Stimulated activated CD4-positive, alpha-beta T cell treated with anti-CD3 and anti-CD28 coated beads, Interleukin-4, amount 100 ng/mL, for 1 hour (primary cell): ENCODE data around the gene SH3RF3.
A peak's percentile ranks its signal among the peaks of the same experiment; 100 is the strongest.
"Not testable (repeated sequence)": the region's sequence is repeated elsewhere in the genome, so short reads cannot be mapped to it uniquely, and the experiment has no call there.

Experiments
- DNase-seq: peaks from one replicate; pipeline ENCODE4 v3.0.0-alpha.2; 2020

SH3RF3 gene

DNA sequence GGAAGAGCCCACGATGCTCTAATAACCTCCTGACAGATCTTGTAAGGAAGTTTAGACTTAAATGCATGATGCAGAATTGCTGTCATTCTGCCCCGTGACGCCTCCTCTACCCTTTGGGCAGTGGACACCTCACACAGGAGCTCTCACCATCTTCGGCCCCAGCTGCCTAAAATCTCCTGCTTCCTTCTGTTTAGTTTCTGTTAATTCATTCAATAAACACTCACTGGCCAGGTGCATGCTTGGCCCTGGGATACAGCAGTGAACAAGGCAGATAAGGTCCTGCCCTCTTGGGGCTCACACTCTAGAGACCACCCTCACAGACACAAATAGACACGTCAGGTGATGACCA, 403.7 kb downstream of the SH3RF3 start:
- no peak for DNase-seq

DNA sequence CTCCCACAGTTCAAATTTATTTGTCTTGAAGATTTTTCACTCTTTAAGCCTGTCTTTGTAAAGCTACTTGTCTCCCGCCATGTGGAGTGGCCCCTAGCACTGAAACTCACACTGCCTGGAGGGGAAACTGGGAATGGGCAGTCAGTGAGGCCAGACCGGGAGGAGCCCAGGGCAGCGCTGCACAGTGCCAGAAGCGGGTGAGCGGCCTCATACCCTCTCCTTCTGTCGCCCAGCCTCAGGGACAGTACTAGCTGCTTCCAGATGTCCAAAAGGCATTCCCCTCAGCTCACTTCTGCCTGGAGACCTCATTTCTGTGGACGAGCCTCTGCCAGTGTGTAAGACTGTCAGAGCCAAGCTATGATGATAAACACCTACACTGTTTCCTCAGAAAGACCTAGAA, 404.8 kb downstream of the SH3RF3 start:
- no peak for DNase-seq

DNA sequence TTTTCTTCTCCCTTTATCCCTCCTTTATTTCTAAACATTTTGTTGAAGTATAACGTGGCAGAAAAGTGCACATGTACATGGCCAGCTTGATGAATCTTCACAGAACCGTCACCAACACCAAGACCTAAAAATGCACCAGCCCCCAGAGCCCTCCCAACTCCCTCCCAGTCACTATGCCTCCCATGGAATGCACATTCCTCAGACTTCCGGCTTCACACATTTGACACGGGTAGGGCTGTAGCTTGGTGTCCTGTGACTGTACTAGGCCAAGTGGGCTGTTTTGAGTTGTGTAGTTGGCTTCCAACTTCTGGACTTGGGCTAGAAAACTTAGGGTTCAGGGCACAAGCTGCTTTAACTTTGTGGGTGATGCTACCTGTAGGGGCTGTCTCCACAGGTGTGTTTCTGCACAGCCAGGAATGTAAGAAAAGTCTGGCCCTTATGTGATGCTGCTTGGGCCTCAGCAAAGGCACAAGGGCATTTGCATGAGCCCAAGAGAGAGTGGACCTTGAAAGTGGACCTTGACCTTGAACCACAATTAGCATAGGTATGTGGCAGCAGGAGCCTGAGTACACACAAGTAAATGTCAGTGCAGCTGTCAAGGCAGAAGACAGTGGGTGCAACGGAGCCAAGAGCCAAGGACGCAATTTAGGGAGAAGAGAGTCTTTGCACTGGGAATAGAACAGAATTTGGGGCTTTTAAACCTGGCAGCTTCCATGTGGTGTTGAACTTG, 406.4 kb downstream of the SH3RF3 start:
- no peak for DNase-seq

DNA sequence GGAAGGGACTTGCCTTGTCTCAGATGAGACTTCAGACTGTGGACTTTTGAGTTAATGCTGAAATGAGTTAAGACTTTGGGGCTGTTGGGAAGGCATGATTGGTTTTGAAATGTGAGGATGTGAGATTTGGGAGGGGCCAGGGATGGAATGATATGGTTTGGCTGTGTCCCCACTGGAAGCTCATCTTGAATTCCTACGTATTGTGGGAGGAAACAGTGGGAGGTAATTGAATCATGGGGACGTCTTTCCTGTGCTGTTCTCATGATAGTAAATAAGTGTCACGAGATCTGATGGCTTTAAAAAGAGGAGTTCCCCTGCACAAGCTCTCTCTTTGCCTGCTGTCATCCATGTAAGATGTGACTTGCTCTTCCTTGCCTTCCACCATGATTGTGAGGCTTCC, 407.6 kb downstream of the SH3RF3 start:
- not testable (repeated sequence) for DNase-seq

DNA sequence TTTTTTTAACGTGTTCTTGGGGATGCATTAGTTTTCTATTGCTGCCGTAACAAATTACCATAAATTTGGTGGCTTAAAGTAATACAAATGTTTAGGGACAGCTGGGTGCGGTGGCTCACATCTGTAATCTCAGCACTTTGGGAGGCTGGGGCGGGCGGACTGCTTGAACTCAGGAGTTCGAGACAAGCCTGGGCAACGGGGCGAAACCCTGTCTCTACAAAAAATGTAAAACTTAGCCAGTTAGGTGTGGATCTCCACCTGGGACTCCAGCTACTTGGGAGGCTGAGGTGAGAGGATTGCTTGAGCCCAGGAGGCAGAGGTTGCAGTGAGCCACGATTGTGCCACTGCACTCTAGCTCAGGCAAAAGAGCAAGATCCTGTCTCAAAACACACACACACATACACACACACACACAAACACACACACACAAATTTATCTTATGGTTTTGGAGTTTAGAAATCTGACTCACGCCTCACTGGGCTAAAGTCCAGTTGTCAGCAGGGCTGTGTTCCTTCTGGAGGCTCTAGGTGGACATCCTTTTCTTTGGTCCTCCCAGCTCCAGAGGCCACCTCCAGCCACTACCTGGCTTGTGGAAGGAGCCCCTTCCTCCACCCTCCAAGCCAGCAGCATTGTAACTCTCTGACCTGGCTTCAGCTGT, 408.7 kb downstream of the SH3RF3 start:
- DNase-seq = no peak

DNA sequence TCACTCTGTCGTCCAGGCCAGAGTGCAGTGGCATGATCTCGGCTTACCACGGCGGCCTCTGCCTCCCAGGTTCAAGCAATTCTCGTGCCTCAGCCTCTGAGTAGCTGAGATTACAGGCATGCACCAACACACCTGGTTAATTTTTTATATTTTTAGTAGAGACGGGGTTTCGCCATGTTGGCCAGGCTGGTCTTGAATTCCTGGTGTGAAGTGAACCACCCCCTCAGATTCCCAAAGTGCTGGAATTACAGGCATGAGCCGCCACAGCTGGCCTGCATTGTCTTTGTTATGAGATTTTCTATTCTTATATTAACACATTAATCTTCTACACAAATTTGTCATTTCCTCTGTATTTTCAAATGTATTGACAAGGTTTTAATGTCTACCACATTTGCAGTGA, 409.5 kb downstream of the SH3RF3 start:
- DNase-seq = no peak

DNA sequence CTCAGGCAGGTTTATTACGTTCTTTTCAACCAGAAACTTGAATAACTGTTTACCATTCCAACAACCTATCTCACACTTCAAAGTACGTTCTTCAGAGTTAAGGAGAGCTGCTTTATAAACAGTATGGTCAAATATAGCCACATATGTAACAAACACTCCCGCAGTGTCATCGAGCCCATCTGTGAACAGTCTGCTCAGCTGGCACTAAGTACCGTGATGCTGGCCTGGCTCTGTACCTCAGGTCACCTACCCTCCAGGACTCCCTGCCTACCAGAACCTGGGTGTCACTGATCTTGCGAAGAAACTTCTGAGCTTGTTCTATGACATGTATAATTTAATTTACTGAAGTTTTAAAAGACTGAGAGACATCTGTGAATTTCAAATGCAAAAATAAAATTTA, 413.4 kb downstream of the SH3RF3 start:
- DNase-seq = no peak

DNA sequence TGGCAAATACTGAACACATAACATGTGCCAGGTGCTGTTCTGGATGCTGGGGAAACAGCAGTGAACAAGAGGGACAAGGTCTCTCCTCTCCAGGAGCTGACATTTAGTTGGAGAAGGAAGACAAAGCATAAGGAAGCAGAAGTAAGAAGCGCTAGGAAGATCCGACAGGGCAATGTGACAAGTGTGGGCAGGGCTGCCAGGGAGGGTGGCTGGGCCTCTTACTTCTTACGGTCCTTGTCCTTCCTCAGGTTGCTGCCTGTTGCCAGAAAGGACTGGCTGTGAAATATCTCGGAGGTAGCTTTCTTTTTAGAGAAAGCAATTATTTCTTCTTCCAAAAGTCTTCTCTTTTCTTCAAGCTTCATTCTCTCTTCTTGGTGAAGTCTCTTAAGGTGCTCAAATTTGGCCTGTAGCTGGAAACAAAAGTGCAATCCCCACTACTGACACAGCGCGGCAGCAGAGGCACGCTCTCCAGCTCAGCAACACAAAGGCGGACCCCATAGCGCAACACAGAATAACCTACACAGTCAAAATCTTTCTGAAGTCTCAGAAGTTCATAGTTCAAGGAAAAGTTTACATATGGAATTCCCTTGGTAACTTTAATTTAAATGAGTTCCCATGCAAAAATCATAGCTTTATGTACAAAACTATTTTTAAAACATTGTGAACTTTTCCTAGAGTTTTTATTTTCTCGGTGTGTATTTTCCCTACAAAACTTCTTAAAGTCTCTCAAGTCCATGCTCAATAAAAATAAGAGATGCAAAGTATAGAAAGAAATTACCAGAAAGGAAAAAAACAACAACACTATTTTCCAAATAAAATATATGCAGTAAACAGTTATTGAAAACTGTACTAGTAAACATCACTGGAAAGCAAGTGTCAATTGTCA, 417.1 kb downstream of the SH3RF3 start:
- peak; percentile 65 for DNase-seq

DNA sequence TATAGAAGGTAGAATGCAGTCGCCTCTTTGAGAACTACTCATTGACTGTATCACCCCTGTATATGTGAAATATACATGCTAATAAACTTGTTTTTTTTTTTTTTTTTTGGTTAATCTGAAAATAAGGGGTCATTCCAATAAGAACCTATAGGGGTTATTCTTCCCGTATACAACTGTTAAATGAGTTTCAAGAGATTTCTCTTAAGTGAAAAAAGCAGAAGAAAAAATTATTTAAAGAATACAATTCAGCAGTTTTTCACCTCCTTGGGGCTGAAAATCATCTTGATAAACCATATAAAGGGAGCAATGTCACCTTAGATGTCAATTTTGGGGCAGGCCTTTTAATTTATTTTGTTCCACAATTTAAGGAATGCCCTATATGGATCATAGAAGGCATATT, 418.3 kb downstream of the SH3RF3 start:
- no peak for DNase-seq

DNA sequence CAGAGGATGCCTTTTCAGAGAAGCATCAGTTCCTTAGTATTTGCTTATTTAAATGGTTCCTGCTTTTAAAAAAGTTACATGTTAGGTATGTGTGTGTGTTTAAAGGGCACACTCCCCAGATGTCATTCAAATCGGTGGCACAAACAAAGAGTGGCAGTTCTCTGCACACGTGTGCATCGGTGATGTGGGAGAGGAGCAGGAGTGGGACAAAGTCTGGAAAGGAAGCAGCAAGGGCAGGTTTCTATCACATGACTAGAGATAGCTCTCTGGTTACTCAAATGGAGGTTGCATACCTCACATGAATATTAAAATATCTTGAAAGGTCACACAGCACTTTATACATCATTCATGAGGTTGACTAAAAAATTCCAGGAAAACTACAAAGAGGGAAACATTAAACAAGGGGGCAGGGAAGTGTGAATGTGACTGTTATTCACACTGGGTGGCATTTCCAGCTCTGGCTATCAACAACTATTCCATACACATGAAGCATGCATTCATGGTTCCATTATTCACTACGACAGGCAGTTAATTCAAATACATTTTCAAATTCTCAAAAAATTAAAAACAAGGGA, 420.1 kb downstream of the SH3RF3 start:
- no peak for DNase-seq
